H9 (cell line): Measurements from ENCODE around the gene CFAP97D2. TPM values are rescaled to one million over a fixed set of nuclear protein-coding genes. Genes with fewer than 3 reads are reported as not detected.
A peak's percentile ranks its signal among the peaks of the same experiment; 100 is the strongest.

Experiments
- DNase-seq: peaks from one replicate; pipeline ENCODE4 v3.0.0-alpha.2; 2017
- H2AFZ ChIP-seq: one replicate; pipeline ENCODE4 v1.6.1; 2013; ENCODE audit warnings: mild to moderate bottlenecking, low read length, control low read depth, moderate library complexity
- H2AK5ac ChIP-seq: 2 replicates; pipeline ENCODE4 v1.6.1; 2013; ENCODE audit warnings: low read length, control low read depth, mixed read lengths; ENCODE audit not compliant: insufficient read length
- H2BK120ac ChIP-seq: one replicate; pipeline ENCODE4 v1.6.1; 2013; ENCODE audit warnings: low read depth, mild to moderate bottlenecking, low read length, control low read depth, inconsistent platforms; ENCODE audit not compliant: poor library complexity, severe bottlenecking
- H2BK12ac ChIP-seq: 2 replicates; pipeline ENCODE4 v1.6.1; 2013; ENCODE audit warnings: low read length, control low read depth, mixed read lengths, low read depth; ENCODE audit not compliant: insufficient read length
- H2BK15ac ChIP-seq: 2 replicates; pipeline ENCODE4 v1.6.1; 2013; ENCODE audit warnings: low read depth, low read length, control low read depth
- H2BK20ac ChIP-seq: one replicate; pipeline ENCODE4 v1.6.1; 2013; ENCODE audit warnings: low read depth, mild to moderate bottlenecking, low read length, control low read depth, inconsistent platforms; ENCODE audit not compliant: poor library complexity, severe bottlenecking
- H2BK5ac ChIP-seq: 2 replicates; pipeline ENCODE4 v1.6.1; 2013; ENCODE audit warnings: low read length, control low read depth, mixed read lengths; ENCODE audit not compliant: insufficient read length
- H3K14ac ChIP-seq: 2 replicates; pipeline ENCODE4 v1.6.1; 2013; ENCODE audit warnings: low read length, control low read depth; ENCODE audit not compliant: insufficient read depth
- H3K18ac ChIP-seq: 2 replicates; pipeline ENCODE4 v1.6.1; 2013; ENCODE audit warnings: low read depth, mild to moderate bottlenecking, mixed read lengths, low read length, control low read depth; ENCODE audit not compliant: insufficient read length
- H3K23ac ChIP-seq: 2 replicates; pipeline ENCODE4 v1.6.1; 2013; ENCODE audit warnings: low read length, control low read depth, mixed read lengths, low read depth; ENCODE audit not compliant: insufficient read length
- H3K23me2 ChIP-seq: 2 replicates; pipeline ENCODE4 v1.6.1; 2013; ENCODE audit warnings: low read depth, mild to moderate bottlenecking, mixed read lengths, low read length, control low read depth; ENCODE audit not compliant: insufficient read length, poor library complexity, severe bottlenecking
- H3K27ac ChIP-seq: 2 replicates; pipeline ENCODE4 v1.5.1; 2013; ENCODE audit warnings: low read length, control low read depth, mixed read lengths, low read depth; ENCODE audit not compliant: insufficient read length
- H3K27me3 ChIP-seq: 2 replicates; pipeline ENCODE4 v1.6.1; 2013; ENCODE audit warnings: low read length, control low read depth, inconsistent platforms; ENCODE audit not compliant: insufficient read depth
- H3K4ac ChIP-seq: 2 replicates; pipeline ENCODE4 v1.6.1; 2013; ENCODE audit warnings: low read depth, mild to moderate bottlenecking, control low read depth, inconsistent platforms, low read length, moderate library complexity
- H3K4me1 ChIP-seq: 2 replicates; pipeline ENCODE4 v1.6.1; 2013; ENCODE audit warnings: low read length, control low read depth, inconsistent platforms; ENCODE audit not compliant: insufficient read depth
- H3K4me2 ChIP-seq: 2 replicates; pipeline ENCODE4 v1.6.1; 2013; ENCODE audit warnings: low read length, control low read depth, mixed read lengths; ENCODE audit not compliant: insufficient read length, insufficient read depth
- H3K56ac ChIP-seq: 2 replicates; pipeline ENCODE4 v1.6.1; 2013; ENCODE audit warnings: low read depth, mild to moderate bottlenecking, mixed read lengths, low read length, control low read depth; ENCODE audit not compliant: insufficient read length
- H3K79me1 ChIP-seq: 2 replicates; pipeline ENCODE4 v1.6.1; 2013; ENCODE audit warnings: low read depth, mild to moderate bottlenecking, moderate library complexity, low read length, control low read depth, inconsistent platforms; ENCODE audit not compliant: insufficient read depth, poor library complexity, severe bottlenecking
- H3K79me2 ChIP-seq: 2 replicates; pipeline ENCODE4 v1.6.1; 2013; ENCODE audit warnings: low read length, control low read depth, inconsistent platforms; ENCODE audit not compliant: insufficient read depth
- H3K9ac ChIP-seq: 2 replicates; pipeline ENCODE4 v1.6.1; 2013; ENCODE audit warnings: low read length, control low read depth, mixed read lengths; ENCODE audit not compliant: insufficient read length; ENCODE audit errors: extremely low read depth
- H3K9me3 ChIP-seq: one replicate; pipeline ENCODE4 v1.6.1; 2013; ENCODE audit warnings: low read depth, low read length, inconsistent platforms; ENCODE audit not compliant: control insufficient read depth
- H3T11ph ChIP-seq: one replicate; pipeline ENCODE4 v1.6.1; 2013; ENCODE audit warnings: mild to moderate bottlenecking, low read length, control low read depth, inconsistent platforms
- H4K20me1 ChIP-seq: one replicate; pipeline ENCODE4 v1.6.1; 2013; ENCODE audit not compliant: control insufficient read depth, insufficient read length, insufficient read depth
- H4K5ac ChIP-seq: 2 replicates; pipeline ENCODE4 v1.6.1; 2013; ENCODE audit warnings: low read depth, mild to moderate bottlenecking, mixed read lengths, low read length, control low read depth; ENCODE audit not compliant: insufficient read length
- H4K8ac ChIP-seq: replicated peaks from 2 replicates; pipeline ENCODE4 v1.6.1; 2013; ENCODE audit warnings: low read length, control low read depth, mixed read lengths, low read depth; ENCODE audit not compliant: insufficient read length
- H4K91ac ChIP-seq: 2 replicates; pipeline ENCODE4 v1.6.1; 2013; ENCODE audit warnings: low read depth, mild to moderate bottlenecking, moderate library complexity, mixed read lengths, low read length, control low read depth; ENCODE audit not compliant: insufficient read length
- H3K27ac Mint-ChIP-seq, 3 experiments: 2 replicates in 2 of 3; 3 replicates in 1 of 3; pipeline ENCODE4 v1.8.0; 2020 to 2021; ENCODE audit warnings: mixed read lengths in 3 of 3, mild to moderate bottlenecking in 1 of 3, moderate library complexity in 1 of 3
- H3K27me3 Mint-ChIP-seq: 2 replicates; pipeline ENCODE4 v1.8.0; 2021; ENCODE audit warnings: low read depth, mild to moderate bottlenecking, moderate library complexity, mixed read lengths
- H3K36me3 Mint-ChIP-seq, 3 experiments: 2 replicates in 2 of 3; 3 replicates in 1 of 3; pipeline ENCODE4 v1.8.0; 2020 to 2021; ENCODE audit warnings: low read depth in 3 of 3, mixed read lengths in 3 of 3; ENCODE audit not compliant: insufficient read depth in 1 of 3
- H3K4me1 Mint-ChIP-seq, 2 experiments: 2 replicates each; pipeline ENCODE4 v1.8.0; 2020; ENCODE audit warnings: mixed read lengths in 2 of 2
- H3K4me3 Mint-ChIP-seq, 2 experiments: 2 replicates in 1 of 2; 3 replicates in 1 of 2; pipeline ENCODE4 v1.8.0; 2020 to 2021; ENCODE audit warnings: mild to moderate bottlenecking in 2 of 2, mixed read lengths in 2 of 2, moderate library complexity in 1 of 2
- H3K9me3 Mint-ChIP-seq, 2 experiments: 2 replicates in 1 of 2; 3 replicates in 1 of 2; pipeline ENCODE4 v1.8.0; 2020; ENCODE audit warnings: mild to moderate bottlenecking in 2 of 2, mixed read lengths in 2 of 2, moderate library complexity in 1 of 2
- CTCF ChIP-seq: fragments of 200-600 bp; sonication (generic); conservative IDR thresholded peaks from 3 replicates; pipeline ENCODE4 v1.8.0; 2021; ENCODE audit warnings: antibody characterized with exemption, mild to moderate bottlenecking
- WGBS: extraction: QIAGEN DNeasy Blood & Tissue Kit; methylation state at CpG from one replicate; pipeline ENCODE4 v1.1.7; 2013; ENCODE audit warnings: missing lambda C conversion rate, low lambda C conversion rate, mixed read lengths; ENCODE audit not compliant: insufficient read length; ENCODE audit errors: extremely low coverage; 5-methylcytosine and 5-hydroxymethylcytosine counted together
- total RNA-seq: library from RNA; stranded (reverse); gene quantifications from 2 replicates; pipeline ENCODE4 v1.2.1, GENCODE V29; 2021

Gene CFAP97D2
- total RNA-seq, 1 experiment from 2014 or later = not detected

GRCh38 chr13:114155926-114156883 lies 22.9 kb upstream of the CFAP97D2 start:
- DNase-seq = no peak
- TF ChIP-seq CTCF = no peak
- no peaks in the 10 kb centered on the region for H3K79me1 ChIP-seq

More at GRCh38 chr13:114155926-114156883, 22.9 kb upstream of the CFAP97D2 start:
- H2BK12ac ChIP-seq = no peak overlapping the region
- no peak overlapping the region for H4K91ac ChIP-seq
- no peak overlapping the region for H3K9ac ChIP-seq
- no peaks in the 10 kb centered on the region for H3K9me3 Mint-ChIP-seq
- no peaks in the 10 kb centered on the region for H3K79me2 ChIP-seq
- no peak overlapping the region for H4K5ac ChIP-seq
- H3K4ac ChIP-seq = no peak overlapping the region
- H2BK5ac ChIP-seq = no peak overlapping the region
- no peaks in the 10 kb centered on the region for H4K20me1 ChIP-seq
- no peak overlapping the region for H3K4me2 ChIP-seq
- no peaks in the 10 kb centered on the region for H3K9me3 ChIP-seq
- H3K4me1 Mint-ChIP-seq = peaks cover 9 to 12% of the 10 kb centered on the region in 2 experiments
- H3K27ac ChIP-seq = no peak overlapping the region
- no peak overlapping the region for H3K23ac ChIP-seq
- H3K27me3 Mint-ChIP-seq = peaks cover 28% of the 10 kb centered on the region
- H3T11ph ChIP-seq = no peak overlapping the region
- no peaks in the 10 kb centered on the region for H3K27me3 ChIP-seq
- no peaks in the 10 kb centered on the region for H3K23me2 ChIP-seq
- WGBS = no CpG with 5 or more reads among the region's 19 CpGs
- H2AK5ac ChIP-seq = no peak overlapping the region
- H3K4me3 Mint-ChIP-seq = no peak overlapping the region
- H3K4me1 ChIP-seq = no peaks in the 10 kb centered on the region; the same call in 1 of the 2 replicates
- peak overlapping the region in 2 of 3 experiments; percentile 23 to 54; a peak in 3 of 7 replicates for H3K27ac Mint-ChIP-seq
- no peak overlapping the region for H3K56ac ChIP-seq
- peaks cover 0 to 4% (median 0%) of the 10 kb centered on the region in 3 experiments; a peak in 1 of 7 replicates for H3K36me3 Mint-ChIP-seq
- H3K14ac ChIP-seq = 0 out of 2 replicates have a peak overlapping the region, but pooled peaks have one; percentile 40
- no peak overlapping the region for H4K8ac ChIP-seq
- H2BK15ac ChIP-seq = no peak overlapping the region
- no peak overlapping the region for H3K18ac ChIP-seq
- H2BK120ac ChIP-seq = no peak overlapping the region
- no peak overlapping the region for H2BK20ac ChIP-seq
- H2AFZ ChIP-seq = no peak overlapping the region
